HepG2 (cell line): ENCODE measurements around the gene KIAA0232. TPM values are rescaled to one million over a fixed set of nuclear protein-coding genes. Genes with fewer than 3 reads are reported as not detected.
"Not testable (repeated sequence)": the region's sequence is repeated elsewhere in the genome, so short reads cannot be mapped to it uniquely, and the experiment has no call there.

Experiments used
- ATAC-seq: fragments of 200-7000 bp; cut with Tn5 transposase; 3 replicates; pipeline ENCODE4 v1.9.1; 2020; ENCODE audit warnings: mild to moderate bottlenecking, moderate library complexity
- BruUV-seq: library from RNA; stranded (reverse); fragments of 400-500 nt; replicated peaks from 2 replicates; lab custom pipeline; 2021; lab: Mats Ljungman, UMichigan
- CTCF ChIA-PET: fragments of 300-600 bp; formaldehyde crosslinking; extraction: SDS; loops from one replicate; lab custom pipeline; 2021; ENCODE audit warnings: low total read pairs, inconsistent platforms, low intra/inter-chr PET ratio; lab: Yijun Ruan, JAX
- POLR2A ChIA-PET: fragments of 350-600 bp; sonication (Branson Sonifier 250); formaldehyde crosslinking; loops from one replicate; lab custom pipeline; 2020; ENCODE audit warnings: antibody characterized with exemption, inconsistent platforms; lab: Yijun Ruan, JAX
- DNase-seq: peaks from one replicate; pipeline ENCODE4 v3.0.0-alpha.2; 2015; ENCODE audit warnings: low spot score
- FAIRE-seq: peaks from 3 replicates; lab custom pipeline; 2011; peaks lifted over from hg19 to GRCh38; lab: Jason Lieb, UNC
- H2AFZ ChIP-seq: one replicate; pipeline ENCODE4 v1.6.1; 2011; ENCODE audit warnings: low read length, inconsistent platforms
- H3K27ac ChIP-seq: fragments of 300-600 bp; 3 replicates; pipeline ENCODE4 v1.8.0; 2011; ENCODE audit warnings: mixed run types, mild to moderate bottlenecking, mixed read lengths, low read length, inconsistent platforms; ENCODE audit not compliant: insufficient read depth; ENCODE audit errors: extremely low read length
- H3K27me3 ChIP-seq, 2 experiments: fragments of 200-600 bp in 1 of 2; 2 replicates in 1 of 2; 3 replicates in 1 of 2; pipeline versions ENCODE4 v1.6.0 to v1.8.0; 2011; ENCODE audit warnings: low read length in 2 of 2, mild to moderate bottlenecking in 2 of 2, moderate library complexity in 2 of 2, inconsistent platforms in 1 of 2; ENCODE audit not compliant: insufficient read depth in 2 of 2, control insufficient read depth in 1 of 2
- H3K36me3 ChIP-seq, 2 experiments: fragments of 200-600 bp in 1 of 2; replicated peaks in 1 of 2; 2 replicates in 1 of 2; 3 replicates in 1 of 2; pipeline versions ENCODE4 v1.5.1 to v1.8.0; 2011; ENCODE audit warnings: low read length in 2 of 2, inconsistent platforms in 1 of 2; ENCODE audit not compliant: insufficient read depth in 2 of 2, control insufficient read depth in 1 of 2
- H3K4me1 ChIP-seq: 2 replicates; pipeline ENCODE4 v1.5.1; 2012; ENCODE audit warnings: low read length, inconsistent platforms; ENCODE audit not compliant: insufficient read depth
- H3K4me2 ChIP-seq: 2 replicates; pipeline ENCODE4 v1.6.0; 2011; ENCODE audit warnings: low read depth, low read length, inconsistent platforms
- H3K4me3 ChIP-seq, 3 experiments: fragments of 200-600 bp in 1 of 3; sonication (generic), shearing (Covaris generic) in 1 of 3; replicated peaks in 1 of 3; 2 replicates each; pipeline ENCODE4 v1.5.1; 2011 to 2016; ENCODE audit warnings: low read length in 3 of 3, inconsistent platforms in 2 of 3, low read depth in 2 of 3, mild to moderate bottlenecking in 2 of 3, control low read depth in 1 of 3, mixed read lengths in 1 of 3; ENCODE audit not compliant: insufficient read depth in 1 of 3
- H3K79me2 ChIP-seq: one replicate; pipeline ENCODE4 v1.6.1; 2011; ENCODE audit warnings: low read length, inconsistent platforms; ENCODE audit not compliant: insufficient read depth
- H3K9ac ChIP-seq: 2 replicates; pipeline ENCODE4 v1.6.0; 2011; ENCODE audit warnings: mild to moderate bottlenecking, low read depth, low read length, inconsistent platforms; ENCODE audit not compliant: insufficient read depth
- H3K9me3 ChIP-seq: 2 replicates; pipeline ENCODE4 v1.5.1; 2012; ENCODE audit warnings: mild to moderate bottlenecking, low read length
- H4K20me1 ChIP-seq: 2 replicates; pipeline ENCODE4 v1.6.0; 2011; ENCODE audit warnings: inconsistent platforms, mild to moderate bottlenecking, low read length, moderate library complexity; ENCODE audit not compliant: insufficient read depth
- FOXM1 ChIP-seq: sonication (generic); formaldehyde crosslinking; IDR thresholded peaks from 2 replicates; pipeline ENCODE4 v1.5.0; 2020; ENCODE audit warnings: missing genetic modification reagents
- JUND ChIP-seq: sonication (generic); formaldehyde crosslinking; IDR thresholded peaks from 2 replicates; pipeline ENCODE4 v1.8.0; 2022; ENCODE audit warnings: mild to moderate bottlenecking, missing genetic modification reagents
- ZNF354B ChIP-seq: sonication (generic); formaldehyde crosslinking; IDR thresholded peaks from 2 replicates; pipeline ENCODE4 v1.8.0; 2022; ENCODE audit warnings: mild to moderate bottlenecking, missing genetic modification reagents
- WGBS: methylation state at CpG from one replicate; pipeline ENCODE4 v1.1.6; 2017; ENCODE audit warnings: low lambda C conversion rate; 5-methylcytosine and 5-hydroxymethylcytosine counted together
- in situ Hi-C: cut with HindIII; loops from 2 replicates; pipeline ENCODE4 v1.10.0; 2017; ENCODE audit warnings: low pct_unique_long_range_greater_than_20kb; ENCODE audit not compliant: extremely low pct_ligation_motif_present
- intact Hi-C: fragments of 100-400 bp; cut with micrococcal nuclease; formaldehyde crosslinking; loops from one replicate; pipeline ENCODE4 v1.10.0; 2022; ENCODE audit not compliant: unreplicated experiment
- polyA plus RNA-seq, 8 experiments: library from polyadenylated mRNA; depleted of rRNA in 3 of 8; stranded (reverse) in 7 of 8; unstranded in 1 of 8; fragments of >200 nt; fragmentation: Illumina TruSeq in 4 of 8; extraction: Trizol in 4 of 8; gene quantifications; 2 replicates each; pipeline versions ENCODE4 v1.2.1 to v1.2.3, GENCODE V29; 2011 to 2016; ENCODE audit warnings: low read depth in 4 of 8, missing spikeins in 1 of 8, mixed read lengths in 1 of 8; ENCODE audit not compliant: insufficient read depth in 1 of 8
- total RNA-seq, 5 experiments: library from RNA; depleted of rRNA; stranded (reverse); fragments of >200 nt; fragmentation: Illumina TruSeq; extraction: Trizol; gene quantifications; 2 replicates each; pipeline ENCODE4 v1.2.3, GENCODE V29; 2016; ENCODE audit warnings: low read depth in 1 of 5
- TF ChIP-seq, protein P1 (sequence below): sonication (generic); formaldehyde crosslinking; IDR thresholded peaks from 2 replicates; pipeline ENCODE4 v1.4.0; 2020; ENCODE audit warnings: mild to moderate bottlenecking, low read depth, missing genetic modification reagents

KIAA0232 gene
- total and polyA plus RNA-seq, 2 of the 13 experiments (the other 11 are each of a cell fraction or from before 2014, with no cell fraction given): 7.8 to 17.1 TPM

- ATAC-seq (no peak), DNase-seq (no peak), FAIRE-seq (no peak)
- Histone ChIP-seq H3K27me3 (no peaks in the 10 kb centered on the region), H2AFZ (no peak overlapping the region), H3K4me3 (no peak overlapping the region), H3K4me1 (peaks cover 20% of the 10 kb centered on the region), H3K4me2 (no peak overlapping the region), H3K9ac (no peak overlapping the region), H3K36me3 (peaks cover 12 to 39% of the 10 kb centered on the region in 2 experiments; a peak in 4 of 5 replicates), H4K20me1 (0 out of 2 replicates have a peak, but pooled peaks cover 3% of the 10 kb centered on the region), H3K79me2 (peaks cover 8% of the 10 kb centered on the region), H3K27ac (no peak overlapping the region), H3K9me3 (no peaks in the 10 kb centered on the region)
- ChIA-PET POLR2A (no interaction called here), CTCF (no interaction called here)
- TF ChIP-seq, protein P1, sequence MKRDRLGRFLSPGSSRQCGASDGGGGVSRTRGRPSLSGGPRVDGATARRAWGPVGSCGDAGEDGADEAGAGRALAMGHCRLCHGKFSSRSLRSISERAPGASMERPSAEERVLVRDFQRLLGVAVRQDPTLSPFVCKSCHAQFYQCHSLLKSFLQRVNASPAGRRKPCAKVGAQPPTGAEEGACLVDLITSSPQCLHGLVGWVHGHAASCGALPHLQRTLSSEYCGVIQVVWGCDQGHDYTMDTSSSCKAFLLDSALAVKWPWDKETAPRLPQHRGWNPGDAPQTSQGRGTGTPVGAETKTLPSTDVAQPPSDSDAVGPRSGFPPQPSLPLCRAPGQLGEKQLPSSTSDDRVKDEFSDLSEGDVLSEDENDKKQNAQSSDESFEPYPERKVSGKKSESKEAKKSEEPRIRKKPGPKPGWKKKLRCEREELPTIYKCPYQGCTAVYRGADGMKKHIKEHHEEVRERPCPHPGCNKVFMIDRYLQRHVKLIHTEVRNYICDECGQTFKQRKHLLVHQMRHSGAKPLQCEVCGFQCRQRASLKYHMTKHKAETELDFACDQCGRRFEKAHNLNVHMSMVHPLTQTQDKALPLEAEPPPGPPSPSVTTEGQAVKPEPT: no peak
- TF ChIP-seq JUND (no peak), FOXM1 (CRISPR knock-in tag) (no peak), ZNF354B (no peak)
- intact Hi-C loops: no loop called here
- 96% methylated on average over 3 of the region's 3 CpGs for WGBS
- BruUV-seq: no TSS peak
- in situ Hi-C loops: no loop called here
Measured at GRCh38 chr4:6834867-6835266, 52.3 kb downstream of the KIAA0232 start.

GRCh38 chr4:6835616-6836015 is 53.1 kb downstream of the KIAA0232 start:
- in situ Hi-C loops, H3K27ac ChIP-seq, intact Hi-C loops, H3K4me3 ChIP-seq, CTCF ChIA-PET, H2AFZ ChIP-seq, FAIRE-seq, H3K9ac ChIP-seq, H4K20me1 ChIP-seq, H3K9me3 ChIP-seq, BruUV-seq, ATAC-seq, H3K27me3 ChIP-seq, H3K4me2 ChIP-seq, DNase-seq, POLR2A ChIA-PET: not testable (repeated sequence)
- Histone ChIP-seq H3K36me3 (peaks cover 10 to 39% of the 10 kb centered on the region in 2 experiments; a peak in 4 of 5 replicates), H3K4me1 (peaks cover 26% of the 10 kb centered on the region), H3K79me2 (peaks cover 14% of the 10 kb centered on the region)
- over 99% methylated on average over 4 of the region's 4 CpGs for WGBS

- FAIRE-seq, H3K27me3 ChIP-seq, BruUV-seq, H3K9ac ChIP-seq, intact Hi-C loops, H4K20me1 ChIP-seq, CTCF ChIA-PET, ATAC-seq, H3K27ac ChIP-seq, POLR2A ChIA-PET, H3K4me2 ChIP-seq, DNase-seq, H3K9me3 ChIP-seq, H2AFZ ChIP-seq, in situ Hi-C loops, H3K4me3 ChIP-seq: not testable (repeated sequence)
- peaks cover 14% of the 10 kb centered on the region for H3K79me2 ChIP-seq
- peaks cover 26% of the 10 kb centered on the region for H3K4me1 ChIP-seq
- WGBS: over 99% methylated on average over 28 of the region's 34 CpGs
- H3K36me3 ChIP-seq: peaks cover 6 to 40% of the 10 kb centered on the region in 2 experiments; a peak in 4 of 5 replicates
Measured at GRCh38 chr4:6837106-6837505, 54.6 kb downstream of the KIAA0232 start.
